ENCODE results near the gene CDK18.

CDK18 gene

DNA sequence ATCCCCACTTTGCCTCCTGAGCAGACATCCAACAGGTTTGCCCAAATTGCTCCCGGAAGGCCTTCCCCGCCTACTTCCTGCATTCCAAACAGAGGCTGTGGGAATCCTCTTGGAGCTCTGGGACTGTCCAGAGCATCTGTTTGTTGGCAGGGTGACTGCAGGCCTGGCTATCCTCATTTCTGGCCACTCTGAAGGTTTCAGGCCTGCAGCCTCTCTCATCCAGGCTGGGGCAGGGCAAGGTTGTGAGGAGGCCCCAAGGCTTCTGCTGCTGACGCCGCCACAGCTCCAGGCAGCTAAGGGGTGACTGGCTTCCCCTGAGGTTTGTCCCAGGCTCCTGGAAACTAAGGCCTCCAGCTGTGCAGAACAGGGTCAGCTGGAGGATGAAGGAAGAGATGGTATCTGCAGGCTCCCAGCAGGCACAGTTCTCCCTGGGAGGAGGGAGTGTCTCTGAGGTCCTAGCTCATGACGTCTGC, 11.3 kb downstream of the CDK18 start:
- CTCF ChIA-PET: interaction anchor here (0.6 to 3.1 kb wide), 6 partner anchors 8 to 1510 kb away, joined by 4 to 16 read pairs (median 7); no protein-coding TSS in a partner anchor
- no peak for DNase-seq (ENCODE audit: low spot score)
- peak overlapping the region; percentile 37; the same call in 1 of the 2 replicates for H3K27ac ChIP-seq
- POLR2A ChIA-PET (ENCODE audit: low non-redundant PET): no interaction called here
- TF ChIP-seq CTCF (conservative IDR thresholded peaks at IDR 0.05; ENCODE audit: low read depth): no peak

DNA sequence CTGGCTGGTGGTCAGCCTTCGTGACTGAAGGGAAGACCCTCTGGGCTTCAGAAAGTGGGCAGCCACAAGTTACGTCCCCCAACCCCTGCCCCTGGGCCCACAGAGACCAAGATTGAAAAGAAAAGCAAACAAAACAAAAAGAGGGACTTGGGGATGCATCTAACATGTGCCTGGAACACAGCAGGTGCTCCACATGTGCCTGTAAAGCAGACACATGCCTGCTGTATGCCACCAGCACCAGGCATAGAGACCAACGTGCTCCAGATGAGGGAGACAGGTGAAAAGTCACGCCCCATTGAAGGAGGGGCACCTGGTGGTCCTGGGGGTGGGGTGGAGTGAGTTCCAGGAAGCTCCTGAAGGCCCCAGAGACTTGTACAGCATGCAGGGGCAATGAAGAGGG, 11.9 kb downstream of the CDK18 start:
- TF ChIP-seq CTCF (conservative IDR thresholded peaks at IDR 0.05; ENCODE audit: low read depth): no peak
- POLR2A ChIA-PET (ENCODE audit: low non-redundant PET): no interaction called here

DNA sequence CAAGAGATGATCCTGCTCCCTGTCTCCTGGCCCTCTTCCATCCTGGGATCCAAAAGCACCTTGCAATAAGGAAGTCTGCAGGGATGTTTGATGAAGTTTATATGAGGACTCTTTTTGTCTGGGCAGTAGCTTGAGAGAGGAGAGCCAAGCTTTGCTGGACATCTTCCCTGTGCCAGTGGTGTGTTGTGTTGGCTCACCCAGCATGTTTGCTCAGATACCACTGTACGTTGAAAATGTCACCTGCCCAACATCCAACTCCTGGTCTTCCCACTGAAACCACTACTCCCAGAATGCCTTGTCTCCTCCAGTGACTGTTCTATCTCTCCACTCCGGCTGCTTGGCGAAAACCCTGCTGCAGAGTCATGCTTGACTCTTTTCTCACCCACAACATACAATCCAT, 12.8 kb downstream of the CDK18 start:
- no peak for DNase-seq (ENCODE audit: low spot score)
- H3K27ac ChIP-seq: peak overlapping the region; percentile 37
- ChIA-PET POLR2A (ENCODE audit: low non-redundant PET) (no interaction called here), CTCF (interaction anchor here (2.0 to 3.1 kb wide), 3 partner anchors 12 to 32 kb away, joined by 8 to 16 read pairs (median 8); no protein-coding TSS in a partner anchor)
- no peak for TF ChIP-seq CTCF (conservative IDR thresholded peaks at IDR 0.05; ENCODE audit: low read depth)

More for the DNA sequence above, 11.9 kb downstream of the CDK18 start:
- H3K27ac ChIP-seq: peak overlapping the region; percentile 37; the same call in 1 of the 2 replicates
- DNase-seq (ENCODE audit: low spot score): no peak
- CTCF ChIA-PET: interaction anchor here (0.5 to 3.1 kb wide), 7 partner anchors 8 to 171 kb away, joined by 3 to 16 read pairs (median 8); no protein-coding TSS in a partner anchor

- ChIA-PET POLR2A (ENCODE audit: low non-redundant PET) (no interaction called here), CTCF (interaction anchor here (2.0 kb wide), 1 partner anchor 11 kb away, joined by 8 read pairs; no protein-coding TSS in a partner anchor)
- no peak for TF ChIP-seq CTCF (conservative IDR thresholded peaks at IDR 0.05; ENCODE audit: low read depth)
- DNase-seq (ENCODE audit: low spot score): no peak
- H3K27ac ChIP-seq: peak overlapping the region; percentile 37
Measured at GRCh38 chr1:205517763-205518162, 13.3 kb downstream of the CDK18 start.

GRCh38 chr1:205518661-205519540, 14.4 kb downstream of the CDK18 start:
- ChIA-PET POLR2A (ENCODE audit: low non-redundant PET) (no interaction called here), CTCF (interaction anchor here (0.6 to 11.5 kb wide), 6 partner anchors 10 to 183 kb away, joined by 3 to 326 read pairs (median 5); no protein-coding TSS in a partner anchor)
- TF ChIP-seq CTCF (conservative IDR thresholded peaks at IDR 0.05; ENCODE audit: low read depth): no peak
- H3K27ac ChIP-seq: peak overlapping the region; percentile 79
- DNase-seq (ENCODE audit: low spot score): no peak

DNA sequence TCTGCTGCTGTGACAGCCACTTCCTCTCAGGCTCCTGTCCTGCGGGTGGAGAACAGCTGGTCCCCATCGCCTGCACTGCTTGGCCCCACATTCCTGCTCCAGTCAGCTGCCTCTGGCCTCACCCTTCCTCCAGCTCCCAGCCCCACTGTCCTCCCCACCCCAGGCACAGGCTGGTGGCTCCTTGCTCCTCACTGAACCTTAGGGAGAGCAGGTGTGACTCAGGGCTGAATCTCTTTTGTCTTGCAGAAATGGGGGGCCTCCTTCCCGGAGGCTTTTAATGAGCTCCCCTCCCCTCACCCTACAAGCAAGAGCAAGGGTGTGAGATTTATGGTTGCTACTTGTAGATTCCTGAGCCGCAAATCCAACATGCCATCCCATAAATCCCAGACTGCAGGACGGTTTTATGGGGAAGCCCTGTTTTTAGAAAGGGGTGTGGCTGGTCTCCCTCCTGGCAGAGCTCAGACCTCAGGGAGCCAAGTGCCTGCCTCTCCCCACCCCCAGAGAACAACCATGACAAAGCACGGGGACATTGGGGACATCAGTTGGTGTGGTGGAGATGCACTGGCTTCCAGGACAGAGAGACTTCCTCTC, 15.2 kb downstream of the CDK18 start:
- no peak for TF ChIP-seq CTCF (conservative IDR thresholded peaks at IDR 0.05; ENCODE audit: low read depth)
- H3K27ac ChIP-seq: peak overlapping the region; percentile 79
- DNase-seq (ENCODE audit: low spot score): no peak
- POLR2A ChIA-PET (ENCODE audit: low non-redundant PET): no interaction called here
- CTCF ChIA-PET: interaction anchor here (0.6 to 11.5 kb wide), 7 partner anchors 9 to 185 kb away, joined by 3 to 326 read pairs (median 4); no protein-coding TSS in a partner anchor

Measured in RWPE1 (cell line).